PFSK-1 (cell line): ENCODE data around the gene ITGA11.
A peak's percentile ranks its signal among the peaks of the same experiment; 100 is the strongest.

Experiments used
- FOXP2 ChIP-seq: optimal IDR thresholded peaks from 2 replicates; pipeline ENCODE3; 2011; ENCODE audit warnings: borderline replicate concordance, control low read depth, inconsistent platforms; ENCODE audit not compliant: insufficient read depth; ENCODE audit errors: extremely low read length, extremely low read depth
- POLR2AphosphoS5 ChIP-seq: IDR thresholded peaks from 2 replicates; pipeline ENCODE4 v1.6.1; 2012; ENCODE audit warnings: low read depth, mild to moderate bottlenecking, control low read depth, low read length, moderate library complexity
- REST ChIP-seq, 2 experiments: IDR thresholded peaks; 2 replicates each; pipeline versions ENCODE4 v1.6.1 to v1.8.0; 2011 to 2012; ENCODE audit warnings: low read depth in 2 of 2, low read length in 2 of 2, control low read depth in 1 of 2, inconsistent platforms in 1 of 2, mild to moderate bottlenecking in 1 of 2, moderate library complexity in 1 of 2; ENCODE audit not compliant: insufficient read depth in 1 of 2
- SIN3A ChIP-seq: IDR thresholded peaks from 2 replicates; pipeline ENCODE4 v1.6.1; 2012; ENCODE audit warnings: mild to moderate bottlenecking, low read length, moderate library complexity, borderline replicate concordance; ENCODE audit not compliant: insufficient read depth
- TAF1 ChIP-seq: IDR thresholded peaks from 2 replicates; pipeline ENCODE4 v1.6.1; 2012; ENCODE audit warnings: low read length, control low read depth, borderline replicate concordance; ENCODE audit not compliant: insufficient read depth

The ITGA11 gene

GRCh38 chr15:68369931-68370767, 61.8 kb downstream of the ITGA11 start:
- no peak for TF ChIP-seq SIN3A
- TF ChIP-seq TAF1: no peak
- no peak for TF ChIP-seq FOXP2
- TF ChIP-seq REST (IDR thresholded peaks at IDR 0.05; ENCODE audit: insufficient read depth in 1 of 2, low read depth in 2 of 2, low read length in 2 of 2): no peak
- TF ChIP-seq POLR2AphosphoS5: no peak

GRCh38 chr15:68368731-68369435, 63.1 kb downstream of the ITGA11 start:
- TF ChIP-seq FOXP2 (peak; percentile 22), TAF1 (no peak), SIN3A (no peak), POLR2AphosphoS5 (no peak), REST (IDR thresholded peaks at IDR 0.05; ENCODE audit: insufficient read depth in 1 of 2, low read depth in 2 of 2, low read length in 2 of 2) (no peak)

GRCh38 chr15:68367992-68368391, 64.0 kb downstream of the ITGA11 start:
- TF ChIP-seq SIN3A (no peak), FOXP2 (no peak), REST (IDR thresholded peaks at IDR 0.05; ENCODE audit: insufficient read depth in 1 of 2, low read depth in 2 of 2, low read length in 2 of 2) (no peak), TAF1 (no peak), POLR2AphosphoS5 (no peak)

GRCh38 chr15:68367226-68367625, 64.7 kb downstream of the ITGA11 start:
- TF ChIP-seq REST (IDR thresholded peaks at IDR 0.05; ENCODE audit: insufficient read depth in 1 of 2, low read depth in 2 of 2, low read length in 2 of 2): no peak
- no peak for TF ChIP-seq FOXP2
- no peak for TF ChIP-seq TAF1
- TF ChIP-seq SIN3A: no peak
- TF ChIP-seq POLR2AphosphoS5: no peak
